ENCODE measurements around the gene ICE1.
"Not testable (repeated sequence)": the region's sequence is repeated elsewhere in the genome, so short reads cannot be mapped to it uniquely, and the experiment has no call there.

The ICE1 gene

DNA sequence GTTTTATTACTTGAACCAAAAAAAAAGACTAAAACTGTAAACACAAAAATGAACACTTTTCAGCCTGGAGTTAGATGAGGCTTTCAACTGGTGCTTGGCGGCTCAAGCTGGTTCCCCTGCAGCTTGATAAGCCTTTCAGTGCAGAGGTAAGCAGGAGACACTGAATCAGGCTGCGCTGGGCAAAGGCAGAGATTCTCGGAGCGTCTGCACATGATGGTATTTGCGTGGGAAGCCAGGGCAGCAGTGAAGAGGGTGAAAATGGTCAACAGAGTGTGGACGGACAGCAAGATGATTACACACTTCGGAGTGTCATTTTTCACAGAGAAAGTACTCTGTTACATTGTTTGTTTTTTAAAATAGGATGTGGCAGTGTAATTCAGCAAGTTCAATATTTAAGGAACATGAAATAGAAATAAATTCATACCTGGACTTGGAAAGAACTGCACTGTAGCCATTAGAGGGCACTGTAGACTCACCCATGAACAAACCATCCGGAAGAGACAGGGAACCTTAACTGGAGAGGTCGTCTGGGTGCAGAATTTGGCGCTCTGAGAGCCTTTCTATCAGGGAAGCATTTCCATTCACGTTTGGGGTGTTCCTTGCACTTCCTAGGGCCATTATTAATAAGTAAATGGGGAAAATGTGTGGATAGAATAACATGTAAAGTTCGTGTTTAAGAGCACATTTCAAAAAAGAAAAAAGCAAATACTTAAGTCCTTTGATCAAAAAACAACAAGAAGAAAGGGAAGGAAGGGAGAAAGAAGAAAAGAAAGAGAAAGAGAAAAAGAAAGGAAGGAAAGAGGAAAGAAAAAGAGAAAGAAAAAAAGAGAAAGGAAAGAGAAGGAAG is 69.8 kb downstream of the ICE1 start:
- DNase-seq (ENCODE audit: low read depth in 2 of 2) = peak in 1 of 2 donors; percentile 11

DNA sequence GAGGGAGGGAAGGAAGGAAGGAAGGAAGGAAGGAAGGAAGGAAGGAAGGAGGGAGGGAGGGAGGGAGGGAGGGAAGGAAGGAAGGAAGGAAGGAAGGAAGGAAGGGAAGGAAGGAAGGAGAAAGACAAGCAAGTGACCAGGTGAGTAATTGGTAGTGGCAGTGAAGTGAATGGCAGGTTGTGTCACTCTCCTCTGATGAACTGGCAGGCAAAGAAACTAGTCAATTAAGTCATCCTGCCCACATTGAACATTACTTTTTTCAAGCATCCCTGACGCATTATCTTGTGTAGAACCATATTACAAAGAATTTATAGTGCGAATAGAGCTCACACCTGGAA is 70.4 kb downstream of the ICE1 start:
- not testable (repeated sequence) for DNase-seq (ENCODE audit: low read depth in 2 of 2)

DNA sequence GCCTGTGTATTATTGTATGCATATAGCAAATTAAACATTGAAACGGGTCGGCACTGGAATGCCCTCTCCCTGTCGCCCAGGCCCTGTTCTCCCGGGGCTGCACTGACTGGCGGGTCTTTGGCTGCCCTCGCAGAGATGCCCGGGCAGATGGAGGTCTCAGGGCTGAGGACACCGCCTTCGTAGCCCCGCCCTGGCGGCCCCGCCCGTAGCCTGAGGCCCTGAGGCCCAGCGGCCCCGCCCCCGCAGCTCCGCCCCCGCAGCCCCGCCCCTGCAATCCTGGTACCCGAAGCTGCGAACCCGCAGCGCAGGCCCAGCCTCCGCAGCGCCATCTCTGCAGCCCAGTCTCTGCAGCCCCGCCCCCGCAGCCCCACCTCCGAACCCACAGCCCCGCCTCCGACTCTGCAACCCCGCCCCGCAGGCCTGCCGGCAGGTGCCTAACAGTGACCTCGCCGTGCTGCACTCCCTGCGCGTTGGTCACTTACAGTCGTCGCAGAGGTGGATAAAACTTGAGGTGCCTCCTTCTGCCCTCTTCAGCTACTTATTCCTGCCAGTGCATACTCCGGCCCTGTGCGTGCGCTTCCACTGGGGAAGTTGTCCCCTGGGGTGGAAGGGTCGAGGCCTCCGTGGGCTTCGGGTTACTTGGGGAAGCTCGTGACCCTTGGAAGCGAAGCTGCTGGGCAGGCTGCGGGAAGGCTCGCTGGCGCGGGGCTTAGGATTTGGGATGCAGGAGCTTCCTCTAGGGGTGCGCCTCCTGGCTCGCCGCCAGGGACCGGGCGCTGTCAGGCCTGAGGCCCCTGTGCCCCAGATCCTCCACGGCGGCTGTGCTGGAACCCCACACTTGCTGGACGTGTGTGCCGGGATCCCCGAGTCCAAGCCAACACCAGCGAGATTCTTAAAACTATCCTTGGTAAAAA is 72.3 kb downstream of the ICE1 start:
- peak; percentile 73 to 78 for DNase-seq (ENCODE audit: low read depth in 2 of 2)

DNA sequence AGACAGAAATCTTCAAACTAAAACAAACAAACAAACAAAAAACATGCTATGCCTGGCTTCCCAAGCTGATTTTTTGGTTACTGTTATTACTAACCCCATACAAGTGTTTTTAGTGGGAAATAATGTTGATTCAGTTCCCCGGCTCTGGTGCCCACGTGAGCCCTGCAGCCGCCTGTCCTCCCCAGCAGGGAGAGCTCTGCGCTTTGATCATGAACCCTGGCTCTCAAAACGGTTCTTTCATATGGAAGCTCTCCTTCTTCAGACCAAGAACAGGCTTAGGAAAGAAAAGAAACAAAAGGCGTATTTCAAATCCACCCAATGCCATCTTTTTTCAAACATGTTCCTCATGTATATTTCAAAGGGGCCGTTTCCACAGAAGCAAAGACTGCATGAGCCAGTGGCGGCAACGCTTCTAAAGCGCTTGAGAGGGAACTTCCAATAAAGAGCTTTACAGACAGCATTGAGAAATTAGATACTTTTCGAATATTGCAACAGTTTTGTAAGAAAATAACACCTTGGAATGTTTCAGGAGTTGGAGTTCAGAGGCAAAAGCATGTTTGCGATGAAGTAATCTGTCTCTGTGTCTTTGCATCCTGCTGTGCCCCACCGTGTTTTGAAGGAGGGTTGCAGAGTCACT is 74.8 kb downstream of the ICE1 start:
- DNase-seq (ENCODE audit: low read depth in 2 of 2) = no peak

DNA sequence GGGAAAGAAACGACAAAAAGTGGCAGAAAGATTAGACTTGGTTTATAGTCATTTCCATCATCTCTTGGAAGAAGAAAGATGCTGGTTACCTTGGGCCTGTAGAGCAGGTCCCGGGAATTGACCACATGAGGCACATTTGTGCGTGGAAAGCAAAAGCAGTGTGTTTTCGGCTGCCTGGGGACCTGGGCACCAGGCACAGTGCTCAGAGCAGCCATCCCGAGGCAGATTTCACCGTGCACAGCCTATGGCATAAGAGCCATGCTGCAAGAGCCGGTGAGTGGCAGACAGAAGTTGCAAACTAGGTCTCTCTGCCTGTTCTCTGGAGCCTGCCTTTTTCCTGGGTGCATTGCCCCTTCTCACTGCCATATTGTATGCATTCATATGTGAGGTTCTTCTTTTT is 77.0 kb downstream of the ICE1 start:
- DNase-seq (ENCODE audit: low read depth in 2 of 2) = no peak

DNA sequence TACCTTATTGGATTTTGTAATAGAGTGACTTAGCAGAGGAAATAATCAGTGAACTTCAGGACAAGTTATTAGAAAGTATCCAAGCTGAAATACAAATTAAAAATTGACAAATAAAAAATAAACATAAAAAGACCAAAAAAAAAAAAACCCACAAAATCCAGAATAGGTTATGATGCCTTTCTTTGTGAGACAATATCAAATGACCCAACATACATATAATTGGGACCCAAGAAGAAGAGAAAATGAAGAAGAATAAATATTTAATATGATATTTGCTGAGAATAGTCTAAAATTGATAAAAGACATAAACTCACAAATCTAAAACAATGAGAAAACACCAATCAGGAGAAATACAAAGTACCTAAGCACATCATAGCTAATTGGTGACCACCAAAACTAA is 81.8 kb downstream of the ICE1 start:
- no peak for DNase-seq (ENCODE audit: low read depth in 2 of 2)

DNA sequence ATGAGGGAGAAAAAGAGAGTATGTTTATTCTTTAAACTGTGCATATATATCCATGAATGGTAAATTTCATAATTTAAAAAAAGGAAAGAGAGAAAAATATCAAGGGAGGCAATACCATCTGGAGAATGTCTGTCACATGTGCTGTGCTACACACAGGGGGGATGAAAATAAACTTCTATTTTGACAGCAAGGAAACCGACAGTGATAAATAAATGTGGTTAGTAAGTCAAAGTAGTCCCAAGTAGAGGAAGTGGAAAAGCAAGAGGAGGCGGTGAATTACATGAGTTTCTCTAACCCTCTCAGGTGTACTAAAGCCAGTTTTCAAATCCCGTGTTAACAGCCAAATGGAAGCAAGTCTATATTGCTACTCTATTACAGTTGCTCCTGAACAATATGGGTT is 83.3 kb downstream of the ICE1 start:
- no peak for DNase-seq (ENCODE audit: low read depth in 2 of 2)

DNA sequence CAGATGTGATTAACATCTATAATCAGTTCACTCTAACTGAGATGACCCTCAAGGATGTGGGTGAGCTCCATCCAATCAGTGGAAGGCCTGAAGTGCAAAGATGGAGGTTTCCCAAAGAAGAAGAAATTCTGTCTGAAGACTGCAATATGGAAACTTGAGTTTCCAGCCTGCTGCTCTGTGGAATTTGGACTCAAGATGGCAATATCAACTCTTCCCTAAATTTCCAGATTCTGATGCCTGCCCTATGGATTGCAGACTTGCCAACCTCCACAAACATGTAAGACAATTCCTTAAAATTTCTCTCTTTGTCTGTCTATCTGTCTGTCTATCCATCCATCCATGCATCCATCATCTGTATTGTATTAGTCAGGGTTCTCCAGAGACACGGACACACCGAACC is 85.9 kb downstream of the ICE1 start:
- DNase-seq (ENCODE audit: low read depth in 2 of 2) = no peak

DNA sequence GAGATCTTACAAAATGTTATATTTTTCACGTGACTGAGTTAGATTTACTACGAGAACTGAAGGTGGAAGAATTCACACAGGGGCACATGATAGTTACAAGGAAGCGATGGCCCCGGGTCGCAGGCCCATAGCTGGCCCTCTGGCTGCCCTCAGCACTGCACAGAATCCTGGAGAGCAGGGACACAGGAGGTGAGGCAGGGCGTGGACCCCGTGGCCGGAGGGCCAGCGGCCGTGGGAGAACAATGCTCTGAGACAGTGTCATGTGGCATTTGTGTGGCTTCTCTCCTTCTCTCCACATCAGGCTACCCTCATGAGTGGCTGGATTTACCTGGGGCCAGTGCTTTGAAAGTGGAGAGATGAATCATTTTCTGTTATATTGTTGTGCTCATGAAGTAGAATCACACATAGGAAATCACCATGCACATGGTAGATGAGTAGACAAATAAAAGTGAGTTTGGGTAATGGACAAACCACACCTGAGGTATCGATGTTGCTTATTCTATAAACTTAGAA is 89.5 kb downstream of the ICE1 start:
- no peak for DNase-seq (ENCODE audit: low read depth in 2 of 2)

DNA sequence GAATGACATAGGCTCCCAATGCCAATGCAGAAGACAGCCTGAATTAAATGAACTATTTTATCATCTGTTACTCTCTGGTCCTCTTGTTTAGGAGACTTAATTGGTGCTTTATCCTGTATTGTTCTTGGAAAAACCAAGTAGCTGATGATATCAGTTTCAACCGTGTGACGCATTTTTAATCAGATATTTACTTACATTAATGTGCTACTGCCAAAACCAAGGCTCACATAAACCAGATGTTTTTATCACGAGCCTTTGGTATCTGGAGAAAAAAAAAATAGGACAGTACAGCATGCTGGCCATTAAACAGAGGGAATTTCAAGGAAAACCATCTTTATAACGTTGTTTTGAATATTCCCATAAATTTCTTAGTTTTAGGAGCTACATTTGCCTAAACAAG is 90.1 kb downstream of the ICE1 start:
- DNase-seq (ENCODE audit: low read depth in 2 of 2) = no peak

DNA sequence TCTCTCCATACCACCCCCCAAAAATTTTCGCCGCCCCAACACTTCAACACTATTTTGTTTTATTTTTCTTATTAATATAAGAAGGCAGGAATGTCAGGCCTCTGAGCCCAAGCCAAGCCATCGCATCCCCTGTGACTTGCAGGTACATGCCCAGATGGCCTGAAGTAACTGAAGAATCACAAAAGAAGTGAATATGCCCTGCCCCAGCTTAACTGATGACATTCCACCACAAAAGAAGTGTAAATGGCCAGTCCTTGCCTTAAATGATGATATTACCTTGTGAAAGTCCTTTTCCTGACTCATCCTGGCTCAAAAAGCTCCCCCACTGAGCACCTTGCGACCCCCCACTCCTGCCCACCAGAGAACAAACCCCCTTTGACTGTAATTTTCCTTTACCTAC is 98.1 kb downstream of the ICE1 start:
- DNase-seq (ENCODE audit: low read depth in 2 of 2) = not testable (repeated sequence)

DNA sequence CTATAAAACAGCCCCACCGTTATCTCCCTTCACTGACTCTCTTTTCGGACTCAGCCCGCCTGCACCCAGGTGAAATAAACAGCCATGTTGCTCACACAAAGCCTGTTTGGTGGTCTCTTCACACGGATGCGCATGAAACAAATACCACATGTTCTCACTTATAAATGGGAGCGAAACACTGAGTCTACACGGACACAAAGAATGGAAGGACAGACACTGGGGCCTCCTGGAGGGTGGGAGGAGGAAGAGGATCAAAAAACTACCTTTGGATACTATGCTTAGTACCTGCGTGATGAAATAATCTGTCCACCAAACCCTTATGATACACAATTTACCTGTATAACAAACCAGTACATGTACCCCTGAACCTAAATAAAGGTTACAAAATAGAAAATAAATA is 98.6 kb downstream of the ICE1 start:
- no peak for DNase-seq (ENCODE audit: low read depth in 2 of 2)

DNA sequence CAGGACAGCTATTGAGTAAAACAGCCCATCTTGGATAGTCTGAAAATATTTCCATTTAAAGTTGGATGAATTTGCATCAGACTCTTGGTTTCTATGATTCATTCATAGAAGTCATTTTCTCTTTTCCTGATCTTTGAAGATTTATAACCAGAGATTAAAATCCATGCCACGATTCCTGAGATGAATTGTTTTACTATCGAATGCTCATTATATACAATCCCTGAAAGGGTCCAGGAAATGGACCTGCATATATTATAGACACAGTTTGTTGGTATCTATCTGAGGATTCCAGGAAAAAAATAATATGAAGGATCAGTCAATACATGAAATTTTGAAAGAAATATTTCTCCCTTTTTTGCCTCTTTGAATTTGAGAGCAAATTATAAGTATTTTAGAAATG is 99.0 kb downstream of the ICE1 start:
- no peak for DNase-seq (ENCODE audit: low read depth in 2 of 2)

DNA sequence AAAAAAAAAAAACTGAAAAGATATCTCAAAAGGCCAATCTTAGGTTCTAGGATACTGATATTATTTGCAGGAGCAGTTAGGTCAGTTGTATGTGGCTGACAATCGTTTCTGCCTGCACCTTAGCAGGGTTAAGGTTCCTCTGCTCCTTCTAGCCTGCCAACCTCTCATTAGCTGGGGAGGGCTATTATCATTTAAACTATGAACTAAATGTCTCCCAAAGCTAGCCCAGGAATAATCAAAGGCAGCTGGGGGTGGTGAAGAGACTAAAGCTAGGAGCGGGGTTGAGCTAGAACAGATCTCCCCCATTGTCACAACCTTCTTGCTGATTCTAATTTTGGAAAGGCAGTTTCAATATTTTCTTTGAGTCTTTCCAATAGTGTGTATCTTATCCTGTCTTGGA is 99.9 kb downstream of the ICE1 start:
- DNase-seq (ENCODE audit: low read depth in 2 of 2) = no peak

DNA sequence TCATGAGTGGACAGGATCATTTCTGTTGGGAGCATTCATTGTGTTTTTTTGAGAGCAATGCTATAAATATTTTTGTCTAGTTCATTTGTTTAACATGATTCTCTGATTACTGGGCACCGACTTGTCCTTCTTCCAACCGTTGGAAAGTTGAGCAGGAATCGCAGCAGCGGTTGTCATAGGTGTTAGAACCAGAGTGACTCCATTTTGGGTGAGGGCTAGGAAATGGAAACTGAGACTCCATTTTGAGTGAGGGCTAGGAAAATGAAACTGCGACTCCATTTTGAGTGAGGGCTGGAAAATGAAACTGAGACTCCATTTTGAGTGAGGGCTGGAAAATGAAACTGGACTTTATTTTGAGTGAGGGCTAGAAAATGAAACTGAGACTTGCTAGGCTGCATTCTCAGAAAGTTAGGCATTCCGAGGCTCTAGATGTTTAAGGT is 100.6 kb downstream of the ICE1 start:
- peak in 1 of 2 donors; percentile 5 for DNase-seq (ENCODE audit: low read depth in 2 of 2)

DNA sequence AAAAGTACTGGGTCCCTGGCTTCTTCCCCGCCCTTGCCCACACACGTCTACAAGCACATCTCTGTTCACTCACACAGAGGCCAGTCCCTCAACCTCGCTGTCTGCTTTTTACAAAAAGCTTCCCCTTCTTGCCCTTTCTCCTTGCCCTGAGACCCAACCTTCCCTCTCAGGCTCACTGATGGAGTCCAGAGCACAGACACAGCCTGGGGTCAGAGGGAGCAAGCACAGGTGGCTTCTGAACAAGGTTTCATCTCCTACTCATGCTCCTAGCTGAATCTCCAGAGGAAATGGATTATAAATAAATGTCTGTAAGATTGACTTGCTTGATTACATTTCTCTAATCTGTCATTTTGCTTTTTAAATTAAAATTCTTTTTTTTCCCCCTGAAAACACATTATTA is 101.8 kb downstream of the ICE1 start:
- no peak for DNase-seq (ENCODE audit: low read depth in 2 of 2)

DNA sequence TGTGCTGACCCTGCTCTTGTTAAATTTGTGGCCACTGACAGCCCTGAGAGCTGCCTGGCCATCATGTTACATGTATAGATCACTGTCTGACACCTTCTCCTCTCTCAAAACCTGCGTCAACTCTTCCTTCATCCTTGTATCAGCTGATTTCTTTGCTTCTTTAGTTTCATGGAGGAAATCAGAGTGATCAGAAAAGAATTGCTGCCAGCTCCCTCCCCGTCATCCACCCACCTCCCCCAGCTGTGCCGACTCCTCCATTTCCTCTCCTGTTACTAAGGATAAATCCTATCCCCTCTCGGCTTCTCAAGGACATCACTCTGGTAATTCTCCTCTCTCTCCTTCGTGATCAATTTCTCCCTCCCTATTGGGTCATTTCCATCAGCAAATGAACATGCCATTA is 108.9 kb downstream of the ICE1 start:
- DNase-seq (ENCODE audit: low read depth in 2 of 2) = no peak

DNA sequence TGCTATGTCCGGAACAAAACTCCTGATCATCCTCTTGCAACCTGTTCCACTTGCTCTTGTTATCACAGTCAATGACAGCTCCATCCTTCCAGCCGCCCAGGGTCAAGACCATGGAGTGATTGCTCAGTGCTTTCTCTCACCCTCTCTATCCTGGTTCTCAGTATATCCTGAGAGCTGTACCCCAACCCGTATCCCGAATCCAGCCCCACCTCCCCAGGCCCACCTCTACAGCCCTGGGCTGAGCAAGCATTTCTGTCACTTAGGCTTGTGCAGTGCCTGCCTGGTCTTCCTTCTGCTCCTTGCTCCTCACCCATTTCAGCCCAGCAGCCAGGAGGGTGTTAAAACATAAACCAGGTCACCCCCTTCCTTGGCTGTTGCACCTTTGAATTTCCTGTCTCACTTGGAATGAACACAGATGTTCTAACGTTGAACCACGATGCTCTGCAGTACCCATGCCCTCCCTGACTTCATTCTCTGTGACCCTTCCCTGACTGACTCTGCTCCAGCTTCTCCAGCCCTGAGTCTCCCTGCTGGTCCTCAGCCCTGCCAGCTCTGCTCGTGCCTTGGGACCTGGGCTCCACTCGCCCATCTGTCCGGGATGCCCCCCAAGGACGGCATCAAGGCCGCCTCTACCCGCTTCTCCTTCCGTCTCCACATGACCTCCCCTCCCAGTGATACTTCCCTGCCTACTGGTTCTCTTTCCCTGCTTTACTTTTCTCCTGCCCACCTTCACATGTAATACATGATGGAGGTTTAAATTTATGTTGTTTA is 110.0 kb downstream of the ICE1 start:
- DNase-seq (ENCODE audit: low read depth in 2 of 2) = no peak

DNA sequence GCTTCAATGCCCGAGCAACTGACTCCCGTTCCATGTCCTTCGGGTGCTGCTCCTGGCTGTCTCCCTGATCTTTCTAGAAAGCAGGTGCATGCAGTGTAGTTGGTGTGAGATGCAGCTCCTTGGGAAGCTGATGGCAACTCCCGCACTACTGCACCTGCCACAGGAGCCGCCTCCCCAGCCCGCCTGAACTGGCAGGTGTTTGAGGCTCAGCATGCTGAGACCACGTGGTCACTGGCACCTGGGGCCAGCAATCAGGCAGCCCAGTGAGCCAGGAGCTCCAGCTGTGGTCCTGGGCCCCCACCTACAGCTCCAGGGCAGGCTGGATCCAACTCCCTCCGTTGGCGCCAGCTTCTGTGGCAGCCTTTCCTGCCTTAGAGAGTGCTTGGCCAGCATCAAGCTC is 111.5 kb downstream of the ICE1 start:
- DNase-seq (ENCODE audit: low read depth in 2 of 2) = no peak

DNA sequence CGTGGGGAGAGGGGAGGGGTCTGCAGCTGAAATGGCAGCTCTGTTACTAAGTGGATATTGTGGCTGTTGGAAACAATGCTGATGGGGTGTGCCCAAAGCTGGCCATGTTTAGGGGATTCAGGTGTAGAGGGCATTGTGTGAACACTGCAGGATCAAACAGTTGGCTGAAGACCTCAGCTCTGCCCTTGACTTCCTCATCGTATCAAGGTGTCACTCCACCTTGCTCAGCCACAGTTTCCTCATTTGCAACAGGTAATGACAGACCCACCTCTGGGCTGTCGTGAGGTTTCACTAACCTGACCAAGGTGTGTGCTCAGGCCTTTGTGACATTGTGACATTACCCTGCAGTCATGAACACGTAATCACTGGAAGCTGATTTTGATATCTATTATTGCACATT is 111.9 kb downstream of the ICE1 start:
- DNase-seq (ENCODE audit: low read depth in 2 of 2) = no peak

DNA sequence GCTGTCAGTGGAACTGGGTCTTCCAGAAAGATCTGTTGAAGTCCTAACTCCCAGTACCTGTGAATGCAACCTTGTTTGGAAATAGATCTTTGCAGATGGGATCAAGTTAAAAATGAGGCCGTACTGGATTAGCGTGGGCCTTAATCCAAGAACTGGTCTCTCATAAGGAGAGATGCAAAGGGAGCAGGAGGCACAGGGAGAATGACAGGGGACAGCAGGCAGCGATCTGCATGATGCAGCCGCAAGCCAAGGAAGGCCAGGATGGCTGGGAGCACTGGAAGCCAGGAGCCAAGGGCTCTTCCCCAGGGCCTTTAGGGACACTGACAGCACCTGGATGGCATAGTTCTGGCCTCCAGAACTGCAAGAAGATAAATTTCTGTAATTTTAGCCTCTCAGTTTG is 114.4 kb downstream of the ICE1 start:
- no peak for DNase-seq (ENCODE audit: low read depth in 2 of 2)

DNA sequence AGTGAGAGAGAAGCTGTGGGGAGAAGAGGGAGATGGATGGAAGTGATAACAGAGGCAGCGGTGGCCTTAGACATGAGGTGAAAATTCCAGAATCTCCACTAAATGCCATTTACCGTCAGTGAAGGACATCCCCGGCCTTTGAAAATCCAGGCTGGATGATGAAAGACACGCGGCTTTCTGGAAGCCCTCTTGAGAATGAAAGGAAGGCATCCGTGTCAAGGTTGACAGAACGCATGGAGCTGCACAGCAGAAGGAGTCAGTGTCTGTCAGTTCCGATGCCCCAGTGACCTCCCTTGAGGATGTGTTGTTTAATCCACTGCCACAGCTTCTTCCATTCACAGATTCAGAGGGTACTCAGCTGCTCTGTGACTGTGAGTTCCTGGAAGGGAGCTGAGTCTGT is 114.9 kb downstream of the ICE1 start:
- DNase-seq (ENCODE audit: low read depth in 2 of 2) = no peak

Measured in stimulated activated CD4-positive, alpha-beta T cell treated with anti-CD3 and anti-CD28 coated beads, Interleukin-1b, Interleukin-23, amount 100 ng/mL, for 4 hours (primary cell).